ENCODE measurements around the gene SNAPC3. TPM values are rescaled to one million over a fixed set of nuclear protein-coding genes. Genes with fewer than 3 reads are reported as not detected.
"Not testable (repeated sequence)": the region's sequence is repeated elsewhere in the genome, so short reads cannot be mapped to it uniquely, and the experiment has no call there.

Gene SNAPC3
- 27.6 TPM for polyA plus RNA-seq (ENCODE audit: insufficient read length)

DNA sequence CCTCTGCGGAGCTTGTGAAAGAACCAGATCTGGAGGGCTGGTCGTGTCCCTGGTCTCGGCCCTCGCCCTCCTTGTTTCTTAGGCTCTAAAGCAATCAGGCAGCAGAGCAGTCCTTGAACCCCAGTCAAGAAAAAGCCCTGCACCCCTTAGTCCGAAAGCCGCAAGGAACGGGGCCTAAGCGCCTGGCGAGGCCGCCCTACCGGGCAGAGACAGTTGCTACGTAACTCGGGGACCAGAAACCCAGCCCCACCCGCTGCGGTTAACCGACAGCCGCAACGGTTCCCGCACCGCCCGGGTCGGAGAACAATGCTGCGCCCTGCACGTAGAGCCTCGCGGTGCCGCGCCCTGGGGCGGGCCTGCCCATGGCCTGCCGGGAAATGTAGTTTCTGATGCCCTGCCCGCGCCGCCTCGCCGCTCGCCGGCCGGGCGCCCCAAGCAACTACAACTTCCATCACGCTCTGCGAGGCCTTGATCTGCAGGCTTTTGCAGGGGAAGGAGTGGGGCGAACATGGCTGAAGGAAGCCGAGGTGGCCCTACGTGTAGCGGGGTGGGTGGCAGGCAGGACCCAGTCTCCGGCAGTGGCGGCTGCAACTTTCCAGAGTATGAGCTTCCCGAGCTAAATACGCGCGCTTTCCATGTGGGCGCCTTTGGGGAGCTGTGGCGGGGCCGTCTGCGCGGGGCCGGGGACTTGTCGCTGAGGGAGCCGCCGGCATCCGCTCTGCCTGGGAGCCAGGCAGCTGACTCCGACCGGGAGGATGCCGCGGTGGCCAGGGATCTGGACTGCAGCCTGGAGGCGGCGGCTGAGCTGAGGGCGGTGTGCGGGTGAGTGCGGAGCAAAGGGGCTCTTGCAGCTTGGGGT, at the start of gene SNAPC3:
Gene SNAPC3, plus strand, starts transcription at position 505 of the 859 bp plus-strand sequence. Its CDS starts 4 bp downstream, at position 509.
- peak; percentile 97 for DNase-seq

DNA sequence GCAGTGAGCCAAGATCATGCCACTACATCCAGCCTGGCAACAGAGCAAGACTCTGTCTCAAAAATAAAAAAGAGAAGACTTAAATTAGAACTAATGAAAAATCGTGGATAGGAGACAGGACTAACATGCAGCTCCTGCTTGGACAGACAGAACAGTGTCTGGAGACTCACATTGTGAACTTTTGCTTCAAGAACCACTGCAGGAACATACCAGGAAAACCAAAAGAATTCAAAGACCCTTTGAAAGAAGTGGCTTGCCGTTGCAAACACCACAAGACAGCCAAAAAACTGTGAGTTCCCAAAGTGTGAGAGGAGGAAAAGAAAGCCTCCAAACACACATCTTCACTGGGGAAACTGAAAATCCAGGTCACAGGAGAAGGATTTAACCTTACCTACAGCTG, 48.8 kb upstream of the SNAPC3 start:
- DNase-seq: no peak

DNA sequence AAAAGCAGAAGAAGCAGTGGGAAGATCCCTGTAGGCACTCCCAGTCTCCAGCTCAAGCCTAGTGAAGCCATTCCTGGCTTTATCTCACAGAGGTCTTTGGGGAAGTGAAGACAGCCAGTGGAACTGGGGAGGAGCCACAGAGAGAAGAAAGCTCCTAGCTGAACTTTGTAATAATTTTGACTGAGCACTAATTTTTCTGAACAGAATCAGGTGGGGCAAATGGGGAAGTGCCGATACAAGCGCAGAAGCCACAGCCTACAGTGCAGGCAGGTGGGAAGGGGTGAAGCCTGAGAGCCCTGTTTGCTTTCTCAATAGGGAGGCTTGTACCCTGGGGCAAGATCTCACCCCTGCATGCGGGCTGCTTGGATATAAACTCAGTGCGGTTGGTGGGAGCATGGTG, 48.4 kb upstream of the SNAPC3 start:
- no peak for DNase-seq

DNA sequence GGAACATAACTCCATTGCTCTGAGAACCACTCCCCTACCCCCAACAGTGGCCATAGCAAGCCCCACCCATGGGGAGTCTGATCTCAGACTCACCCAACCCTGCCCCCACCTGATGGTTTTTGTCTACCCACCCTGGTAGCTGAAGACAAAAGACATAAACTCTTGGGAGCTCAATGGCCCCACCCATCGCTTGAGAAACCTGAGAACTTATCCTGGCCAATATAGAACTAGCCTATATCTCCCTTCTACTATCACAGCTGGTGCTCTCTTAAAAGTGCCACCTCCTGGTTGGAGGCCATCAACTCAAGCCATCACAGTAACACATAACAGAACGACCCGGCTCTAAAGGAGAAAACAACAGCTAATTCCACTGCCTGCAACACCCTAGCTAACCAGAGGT, 47.9 kb upstream of the SNAPC3 start:
- DNase-seq: no peak

DNA sequence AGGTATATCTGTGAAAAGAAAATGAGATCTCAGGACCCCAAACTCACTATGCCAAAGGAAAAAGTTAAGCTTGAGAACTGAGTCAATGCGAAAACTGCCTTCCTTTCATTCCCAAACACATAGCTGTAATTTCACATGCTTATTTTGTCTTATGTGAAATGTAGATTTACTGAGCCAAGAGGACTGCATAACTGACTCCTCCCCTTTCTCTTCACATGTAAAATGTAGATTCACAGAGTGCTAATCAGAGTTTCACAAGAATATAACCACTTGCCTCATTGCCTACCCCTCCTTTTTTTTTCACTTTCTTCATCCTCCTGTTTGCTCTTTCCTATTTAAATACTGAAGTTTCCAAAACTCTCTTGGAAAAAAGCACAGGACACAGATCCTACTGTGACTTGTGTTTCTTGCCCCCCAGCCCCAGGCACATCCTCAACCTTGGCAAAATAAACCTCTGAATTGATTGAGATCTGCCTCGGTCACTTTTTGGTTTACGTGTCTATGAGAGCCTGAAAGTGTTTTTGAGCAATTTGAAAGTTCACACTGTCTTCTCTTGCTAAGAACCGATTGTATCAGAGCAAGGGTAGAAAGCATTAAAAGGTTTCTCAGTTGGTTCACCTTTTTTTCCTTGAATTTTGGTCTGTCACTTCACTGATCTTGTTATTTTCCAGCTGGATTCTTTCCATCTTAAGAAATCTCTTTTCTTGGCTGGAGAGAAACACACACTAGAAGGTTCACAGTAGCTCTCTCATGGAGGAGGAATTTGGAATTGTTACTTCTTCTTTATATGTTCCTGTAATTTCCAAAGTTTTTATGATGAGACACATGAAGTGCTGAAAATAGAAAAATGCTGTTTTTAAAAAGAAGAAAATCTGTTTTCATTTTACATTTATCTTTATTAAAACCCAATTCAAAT, 44.8 kb upstream of the SNAPC3 start:
- DNase-seq: peak; percentile 6

DNA sequence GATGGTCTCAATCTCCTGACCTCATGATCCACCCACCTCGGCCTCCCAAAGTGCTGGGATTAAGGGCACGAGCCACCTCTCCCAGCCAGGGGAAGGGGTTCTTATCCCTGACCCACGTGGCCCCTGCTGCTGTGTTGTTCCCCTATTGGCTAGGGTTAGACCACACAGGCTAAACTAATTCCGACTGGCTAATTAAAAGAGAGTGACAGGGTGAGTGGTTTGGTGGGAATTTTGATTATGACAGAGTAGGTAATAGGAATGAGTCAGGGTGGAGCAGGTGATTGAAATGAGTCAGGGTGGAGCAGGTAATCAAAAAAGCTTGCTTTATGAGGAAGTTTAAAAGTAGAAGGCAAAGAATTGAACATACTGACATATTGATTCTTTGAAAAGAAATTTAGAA, 43.4 kb upstream of the SNAPC3 start:
- DNase-seq: not testable (repeated sequence)

DNA sequence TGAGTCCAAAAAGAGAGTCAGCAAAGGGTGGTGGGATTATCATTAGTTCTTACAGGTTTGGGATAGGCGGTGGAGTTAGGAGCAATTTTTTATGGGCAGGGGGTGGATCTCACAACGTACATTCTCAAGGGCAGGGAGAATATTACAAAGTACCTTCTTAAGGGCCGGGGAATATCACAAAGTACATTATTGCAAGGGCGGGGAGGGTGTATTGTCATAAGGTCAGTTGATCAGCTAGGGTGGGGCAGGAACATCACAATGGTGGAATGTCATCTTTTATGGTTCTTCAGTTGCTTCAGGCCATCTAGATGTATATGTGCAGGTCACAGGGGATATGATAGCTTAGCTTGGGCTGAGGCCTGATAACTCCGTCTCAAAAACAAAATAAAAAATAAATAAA, 42.8 kb upstream of the SNAPC3 start:
- DNase-seq: not testable (repeated sequence)

DNA sequence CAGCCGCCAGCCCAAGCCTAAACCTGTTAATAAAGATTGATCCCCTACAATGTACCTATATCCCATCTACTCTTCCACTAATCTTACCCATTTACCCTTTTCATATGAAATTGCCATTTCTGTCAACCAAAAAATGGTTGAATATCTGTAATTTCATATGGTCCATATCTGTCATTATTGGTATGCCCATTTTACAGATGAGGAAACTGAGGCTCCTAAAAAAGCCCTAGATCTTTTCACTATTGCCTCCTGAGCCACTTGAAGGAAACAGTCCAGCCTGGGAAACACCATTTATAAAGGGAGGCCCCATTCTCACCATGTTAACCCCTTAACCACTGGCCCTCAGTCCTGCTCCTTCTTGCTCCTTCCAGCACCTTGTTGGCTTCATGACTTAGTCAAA, 41.2 kb upstream of the SNAPC3 start:
- DNase-seq: no peak

DNA sequence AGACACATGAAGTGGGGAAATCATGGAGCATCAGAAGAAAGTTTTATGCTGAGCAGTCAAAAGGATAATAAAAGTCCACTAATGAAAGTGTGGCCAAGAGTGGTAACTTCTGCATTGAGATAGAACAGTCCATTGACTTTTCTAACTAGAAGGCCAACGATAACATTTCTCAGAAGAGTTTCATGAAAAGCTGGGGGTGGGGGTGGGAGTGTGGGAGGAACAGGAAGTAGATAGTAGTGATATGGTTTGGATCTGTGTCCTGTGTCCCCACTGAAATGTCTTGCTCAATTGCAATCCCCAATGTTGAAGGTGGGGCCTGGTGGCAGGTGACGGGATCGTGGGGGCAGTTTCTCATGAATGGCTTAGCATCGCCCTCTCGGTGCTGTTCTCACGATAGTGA, 36.2 kb upstream of the SNAPC3 start:
- no peak for DNase-seq

DNA sequence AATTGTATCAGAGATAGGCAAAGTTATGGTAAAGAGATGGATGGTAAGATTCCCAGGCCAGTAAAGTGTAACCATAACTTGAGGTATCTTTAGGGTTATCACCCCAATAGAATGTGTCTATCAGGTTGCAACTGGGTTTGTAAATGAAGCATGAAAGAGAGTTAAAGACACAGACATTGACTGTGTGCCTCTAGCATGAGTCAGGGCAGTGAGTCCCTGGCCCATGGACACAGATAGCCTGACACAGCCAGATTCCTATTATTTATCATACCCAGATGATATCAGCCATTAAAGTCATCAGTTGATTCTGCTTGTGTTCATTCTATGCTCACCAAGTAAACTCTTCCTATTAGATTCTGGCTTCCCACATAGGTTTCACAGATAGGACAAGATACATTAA, 33.5 kb upstream of the SNAPC3 start:
- DNase-seq: no peak

DNA sequence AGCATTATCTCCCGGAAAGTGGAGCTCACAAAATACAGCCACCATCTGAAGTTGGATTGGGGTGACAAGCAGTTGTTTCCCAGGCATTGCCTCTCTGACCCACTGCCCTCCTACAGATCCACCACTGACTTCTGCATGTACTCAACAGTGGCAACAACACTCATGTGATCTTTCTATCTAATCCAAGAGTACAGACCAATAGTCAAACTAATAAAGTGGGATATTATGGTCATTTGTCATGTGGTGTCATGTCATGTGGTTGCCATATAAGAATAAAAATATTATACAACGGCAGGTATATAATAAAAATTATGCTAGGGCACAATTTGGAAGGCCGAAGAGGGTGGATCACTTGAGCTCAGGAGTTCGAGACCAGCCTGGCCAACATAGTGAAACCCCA, 33.0 kb upstream of the SNAPC3 start:
- DNase-seq: no peak

DNA sequence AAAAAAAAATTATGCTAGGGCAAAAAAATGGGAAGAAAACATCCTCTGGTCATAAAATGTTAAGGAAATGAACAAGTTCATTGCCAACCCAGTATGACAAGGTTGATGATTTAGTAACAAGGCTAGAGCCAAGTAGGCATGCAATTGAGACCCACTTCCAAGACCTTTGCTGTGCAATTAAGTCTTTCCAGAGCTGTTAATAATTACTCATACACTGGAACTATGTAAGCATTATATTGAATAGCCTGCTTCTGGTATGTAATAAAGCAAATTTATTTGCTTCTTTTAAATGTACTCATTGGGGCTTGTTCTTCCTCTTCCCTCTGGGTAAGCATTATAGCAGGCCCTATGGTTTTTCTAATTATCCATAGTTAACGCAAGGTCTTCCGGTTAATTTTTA, 32.5 kb upstream of the SNAPC3 start:
- DNase-seq: no peak

DNA sequence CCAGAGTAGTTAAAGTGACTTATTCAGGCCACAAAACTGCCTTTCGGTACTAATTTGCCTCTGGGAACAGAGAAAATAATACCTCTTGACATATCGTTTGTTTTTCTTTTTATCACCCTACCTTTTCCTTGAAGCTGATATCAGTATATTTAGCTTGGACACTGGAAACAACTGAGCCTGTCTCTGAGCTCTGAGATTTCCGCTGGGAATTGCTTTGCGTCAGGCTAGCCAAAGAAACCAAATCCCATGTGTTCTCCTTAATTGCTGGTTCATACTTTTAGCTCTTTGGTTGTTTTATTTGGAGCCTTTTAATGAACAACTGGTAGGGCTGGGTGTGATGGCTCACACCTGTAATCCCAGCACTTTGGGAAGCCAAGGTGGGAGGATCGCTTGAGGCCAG, 30.3 kb upstream of the SNAPC3 start:
- DNase-seq: no peak

DNA sequence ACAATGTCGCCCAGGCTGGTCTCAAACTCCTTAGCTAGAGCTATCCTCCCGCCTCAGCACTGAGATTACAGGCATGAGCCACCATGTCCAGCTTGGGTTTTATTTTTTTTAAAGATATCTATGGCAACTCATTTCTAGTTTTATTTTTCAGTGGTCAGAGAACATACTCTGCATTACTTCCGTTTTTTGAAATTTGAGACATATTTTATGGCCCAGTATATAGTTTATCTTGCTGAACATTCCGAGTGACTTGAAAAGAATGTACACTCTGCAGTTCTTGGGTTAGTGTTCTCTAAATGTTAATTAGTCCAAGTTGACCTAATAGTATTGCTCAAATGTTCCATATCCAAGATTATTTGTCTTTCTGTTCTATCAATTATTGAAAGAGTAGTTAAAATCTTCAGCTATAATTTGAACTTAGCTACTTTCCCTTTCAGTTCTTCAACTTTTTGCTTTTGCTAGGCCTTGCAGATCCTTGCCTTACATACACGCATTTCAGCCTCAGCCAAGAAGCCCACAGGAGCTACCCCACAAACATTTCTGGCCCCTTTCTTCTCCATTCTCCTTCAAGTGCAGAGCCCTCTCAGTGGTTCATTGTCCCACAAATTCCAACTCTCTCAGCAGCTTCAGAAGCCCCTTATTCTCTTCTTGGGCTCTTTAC, 22.3 kb upstream of the SNAPC3 start:
- DNase-seq: no peak

DNA sequence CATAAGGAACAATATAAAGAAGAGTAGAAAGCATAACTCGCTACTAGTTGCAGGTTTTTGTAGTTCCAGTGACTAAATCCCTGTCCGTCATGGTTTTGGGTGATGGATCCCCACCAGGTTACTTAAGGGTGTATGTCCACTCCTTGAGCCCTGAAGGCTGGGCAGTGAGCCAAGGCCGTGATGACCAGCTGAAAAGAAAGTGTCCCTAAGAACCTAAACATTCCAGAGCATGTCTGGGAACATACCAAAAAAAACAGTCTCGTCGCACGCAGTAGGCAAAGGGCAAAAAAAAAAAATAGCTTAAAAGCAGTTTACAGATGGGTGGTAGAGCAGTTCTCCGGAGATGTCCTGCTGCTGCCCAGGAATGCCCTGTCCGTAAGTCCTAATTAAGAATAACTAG, 21.4 kb upstream of the SNAPC3 start:
- DNase-seq: no peak

DNA sequence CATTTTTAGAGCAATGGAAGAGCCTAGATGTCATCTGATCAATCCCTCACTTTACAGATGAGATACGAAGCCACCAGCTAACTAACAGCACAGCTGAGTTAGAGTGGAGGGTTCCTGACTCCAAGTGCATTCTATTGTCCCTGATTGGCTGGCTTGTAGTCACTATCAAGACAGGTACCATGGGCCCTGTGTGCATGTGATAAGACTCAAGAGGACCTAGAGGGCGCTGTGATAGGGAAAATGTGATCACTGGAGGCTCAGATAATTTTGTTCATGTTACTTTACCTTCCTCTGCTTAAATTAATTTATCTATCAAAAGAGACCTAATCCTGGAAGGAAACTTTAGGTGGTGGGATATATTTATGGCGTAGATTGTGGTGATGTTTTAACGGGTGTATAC, 19.5 kb upstream of the SNAPC3 start:
- DNase-seq: no peak

DNA sequence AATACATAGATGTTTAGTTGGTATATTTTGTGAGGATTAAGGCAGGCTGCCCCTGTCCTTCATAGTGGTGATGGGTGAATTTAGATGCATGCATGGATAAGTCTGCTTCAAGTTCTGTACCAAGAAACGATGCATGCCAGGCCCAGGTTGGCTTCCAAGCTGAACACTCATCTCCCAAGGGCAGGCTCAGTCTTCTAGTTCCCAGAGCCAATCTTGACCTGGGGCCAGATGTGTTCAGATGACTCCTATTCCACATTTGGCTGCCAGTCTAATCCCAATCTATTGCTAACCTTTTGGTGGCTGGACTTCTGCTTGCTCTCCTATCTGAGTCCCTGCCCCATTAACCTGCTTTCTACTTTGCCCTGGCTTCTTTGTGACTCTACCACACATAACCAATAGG, 18.5 kb upstream of the SNAPC3 start:
- no peak for DNase-seq

DNA sequence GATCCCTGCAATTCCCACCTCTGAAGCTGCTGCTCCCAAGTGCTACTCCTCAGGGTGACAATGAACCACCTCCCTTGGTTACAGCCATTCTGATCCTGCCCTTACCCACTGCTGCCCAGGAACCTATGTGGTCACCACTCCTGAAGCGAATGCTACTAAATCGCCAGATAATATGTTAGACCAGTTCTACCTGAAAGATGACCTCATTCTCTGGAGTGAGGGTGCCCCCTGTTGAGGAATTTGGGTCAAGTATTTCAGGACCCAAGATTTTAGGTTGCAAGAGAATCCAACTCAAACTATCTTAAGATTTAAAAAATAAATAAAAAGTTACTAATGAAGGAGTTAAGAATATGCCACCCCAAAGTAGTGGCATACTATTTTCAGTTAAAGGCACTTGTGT, 5.8 kb upstream of the SNAPC3 start:
- DNase-seq: peak; percentile 36

DNA sequence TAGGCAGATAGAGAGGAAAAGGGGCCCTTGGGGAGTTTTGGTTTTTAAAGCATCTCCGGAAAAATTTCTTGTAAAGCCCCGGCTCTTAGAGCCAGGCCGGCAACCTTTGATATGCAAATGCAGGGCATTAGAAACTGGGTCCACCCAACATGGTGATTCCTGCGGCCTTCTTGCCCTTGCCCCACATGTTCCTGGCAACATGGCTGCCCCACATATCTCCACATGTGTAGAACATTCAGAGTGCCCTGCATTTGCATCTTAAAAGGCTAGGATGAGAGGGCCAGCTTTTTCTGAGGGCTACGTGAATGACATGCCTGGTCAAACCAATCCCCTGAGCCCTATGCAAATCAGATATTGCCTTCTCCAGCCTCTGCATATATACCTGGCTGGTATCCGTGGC, 5.0 kb upstream of the SNAPC3 start:
- DNase-seq: no peak

DNA sequence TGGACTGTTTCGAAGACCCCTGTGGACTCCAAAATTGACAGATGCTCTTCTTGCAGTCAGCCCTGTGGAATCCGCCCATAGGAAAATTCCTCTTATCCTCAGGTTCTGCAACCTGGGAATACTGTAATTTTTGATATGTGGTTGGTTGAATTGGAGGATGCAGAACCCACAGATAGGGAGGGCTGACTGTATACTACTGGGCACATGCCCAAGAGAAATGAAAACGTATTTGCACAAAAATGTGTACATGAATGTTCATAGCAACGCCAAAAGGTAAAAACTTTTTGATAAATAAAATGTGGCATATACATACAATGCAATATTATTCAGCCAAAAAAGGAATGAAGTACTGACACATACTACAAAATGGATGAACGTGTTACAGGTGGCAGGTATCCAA, 1.9 kb upstream of the SNAPC3 start:
- DNase-seq: no peak

DNA sequence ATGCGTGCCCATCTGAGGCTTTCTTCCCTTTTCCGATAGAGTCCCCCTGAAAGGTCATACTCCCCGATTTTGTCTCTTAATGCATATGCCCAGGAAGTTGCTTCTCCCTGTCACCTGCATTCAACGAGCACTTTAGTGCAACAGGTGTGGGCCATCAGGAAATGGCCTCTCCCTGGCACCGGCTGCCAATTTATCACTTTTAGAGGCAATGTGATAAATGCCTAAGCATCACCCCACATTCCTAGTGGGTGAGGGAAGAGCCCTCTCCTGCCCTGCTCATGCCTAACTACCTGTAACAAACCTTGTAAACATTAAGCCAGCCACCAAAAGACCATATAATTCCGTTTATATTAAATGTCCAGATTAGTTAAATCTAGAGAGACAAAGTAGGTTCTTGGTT, 1.1 kb upstream of the SNAPC3 start:
- no peak for DNase-seq

DNA sequence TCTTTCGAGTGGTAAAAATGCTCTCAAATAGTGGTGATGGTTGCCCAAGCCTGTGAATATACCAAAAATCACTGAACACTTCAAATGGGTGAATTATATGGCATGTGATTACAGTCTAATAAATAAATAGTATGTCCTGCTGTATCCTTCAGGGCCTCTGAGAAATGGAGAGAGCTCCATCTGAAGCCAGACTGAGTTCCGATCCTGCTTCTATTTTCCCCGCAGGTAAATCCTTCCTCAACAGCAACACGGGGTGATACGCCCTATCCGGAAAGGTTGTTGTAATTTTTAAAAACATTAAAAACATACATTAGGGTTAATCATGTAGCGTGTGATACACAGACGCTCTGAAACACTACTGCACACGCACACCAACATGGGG, 695 bp upstream of the SNAPC3 start:
- no peak for DNase-seq
